Keratinocyte (primary cell): ENCODE measurements around the gene HDAC7. TPM values are rescaled to one million over a fixed set of nuclear protein-coding genes. Genes with fewer than 3 reads are reported as not detected.

Experiments
- DNase-seq: peaks from one replicate; pipeline ENCODE4 v3.0.0-alpha.2; 2011; ENCODE audit warnings: low read depth, missing footprints, low spot score
- FAIRE-seq: peaks from 2 replicates; lab custom pipeline; 2011; peaks lifted over from hg19 to GRCh38; lab: Jason Lieb, UNC
- H2AFZ ChIP-seq: 2 replicates; pipeline ENCODE4 v1.6.0; 2012; ENCODE audit warnings: low read length, control low read depth, inconsistent platforms; ENCODE audit not compliant: control insufficient read depth
- H3K27ac ChIP-seq: 2 replicates; pipeline ENCODE4 v1.5.1; 2011; ENCODE audit warnings: low read length; ENCODE audit not compliant: control insufficient read depth, insufficient read depth
- H3K27me3 ChIP-seq: 3 replicates; pipeline ENCODE4 v1.6.0; 2011; ENCODE audit warnings: low read length; ENCODE audit not compliant: control insufficient read depth, insufficient read depth; ENCODE audit errors: extremely low read depth
- H3K36me3 ChIP-seq, 2 experiments: 2 replicates in 1 of 2; 3 replicates in 1 of 2; pipeline ENCODE4 v1.5.1; 2011; ENCODE audit warnings: low read length in 2 of 2, mild to moderate bottlenecking in 1 of 2; ENCODE audit not compliant: control insufficient read depth in 2 of 2, insufficient read depth in 2 of 2; ENCODE audit errors: extremely low read depth in 1 of 2
- H3K4me1 ChIP-seq: 3 replicates; pipeline ENCODE4 v1.5.1; 2011; ENCODE audit warnings: low read length; ENCODE audit not compliant: control insufficient read depth, insufficient read depth; ENCODE audit errors: extremely low read depth
- H3K4me2 ChIP-seq: 3 replicates; pipeline ENCODE4 v1.6.0; 2011; ENCODE audit warnings: low read depth, low read length; ENCODE audit not compliant: control insufficient read depth, insufficient read depth; ENCODE audit errors: extremely low read depth
- H3K4me3 ChIP-seq, 3 experiments: fragments of 200-600 bp in 1 of 3; sonication (generic) in 1 of 3; 2 replicates in 2 of 3; 3 replicates in 1 of 3; pipeline ENCODE4 v1.5.1; 2011 to 2016; ENCODE audit warnings: low read length in 3 of 3, mild to moderate bottlenecking in 3 of 3, control low read depth in 2 of 3, inconsistent platforms in 1 of 3, low read depth in 1 of 3, mixed read lengths in 1 of 3, mixed run types in 1 of 3, moderate library complexity in 1 of 3; ENCODE audit not compliant: control insufficient read depth in 2 of 3, insufficient read depth in 2 of 3; ENCODE audit errors: extremely low read depth in 1 of 3
- H3K79me2 ChIP-seq: 2 replicates; pipeline ENCODE4 v1.6.0; 2012; ENCODE audit warnings: low read length; ENCODE audit not compliant: control insufficient read depth, insufficient read depth
- H3K9ac ChIP-seq: 3 replicates; pipeline ENCODE4 v1.6.0; 2011; ENCODE audit warnings: low read length; ENCODE audit not compliant: control insufficient read depth, insufficient read depth; ENCODE audit errors: extremely low read depth
- H3K9me1 ChIP-seq: 3 replicates; pipeline ENCODE4 v1.6.0; 2011; ENCODE audit warnings: low read length; ENCODE audit not compliant: control insufficient read depth, insufficient read depth; ENCODE audit errors: extremely low read depth
- H3K9me3 ChIP-seq: 2 replicates; pipeline ENCODE4 v1.5.1; 2012; ENCODE audit warnings: low read depth, low read length; ENCODE audit not compliant: control insufficient read depth
- H4K20me1 ChIP-seq: 3 replicates; pipeline ENCODE4 v1.6.0; 2011; ENCODE audit warnings: low read length; ENCODE audit not compliant: control insufficient read depth, insufficient read depth; ENCODE audit errors: extremely low read depth
- CTCF ChIP-seq, 3 experiments: IDR thresholded peaks in 1 of 3; conservative IDR thresholded peaks in 1 of 3; optimal IDR thresholded peaks in 1 of 3; 2 replicates in 2 of 3; 3 replicates in 1 of 3; pipeline versions ENCODE3 to v1.5.1; 2011; ENCODE audit warnings: low read length in 3 of 3, mild to moderate bottlenecking in 3 of 3, moderate library complexity in 2 of 3, control low read depth in 1 of 3, inconsistent platforms in 1 of 3; ENCODE audit not compliant: insufficient read depth in 2 of 3; ENCODE audit errors: extremely low read depth in 1 of 3
- EZH2 ChIP-seq: IDR thresholded peaks from one replicate; pipeline ENCODE4 v1.6.1; 2012; ENCODE audit warnings: inconsistent platforms, mild to moderate bottlenecking, low read length, moderate library complexity
- dilution Hi-C: fragments of 300-500 bp; cut with MboI; formaldehyde crosslinking; loops from one replicate; pipeline ENCODE4 v1.7.0; 2020; ENCODE audit warnings: low sequenced_read_pairs; ENCODE audit not compliant: extremely low pct_ligation_motif_present
- polyA plus RNA-seq, 5 experiments: library from polyadenylated mRNA; depleted of rRNA in 3 of 5; stranded (reverse) in 3 of 5; stranded (forward) in 1 of 5; unstranded in 1 of 5; fragments of >200 nt; gene quantifications; 1 replicate in 1 of 5; 2 replicates in 3 of 5; 3 replicates in 1 of 5; pipeline versions ENCODE4 v1.2.1 to v1.2.3, GENCODE V29; 2011 to 2012; ENCODE audit warnings: missing spikeins in 2 of 5, low read depth in 1 of 5, low replicate concordance in 1 of 5

The HDAC7 gene
- polyA plus RNA-seq, 1 donor (not counting 4 experiments of a cell fraction or from before 2014, with no cell fraction given) = 17.0 TPM

GRCh38 chr12:47743311-47743860 is 76.3 kb downstream of the HDAC7 start:
- Histone ChIP-seq H3K27ac (no peak overlapping the region), H3K27me3 (no peaks in the 10 kb centered on the region), H3K4me2 (no peak overlapping the region), H3K4me1 (peaks cover 17% of the 10 kb centered on the region), H3K9ac (no peak overlapping the region), H2AFZ (no peak overlapping the region), H3K9me1 (no peaks in the 10 kb centered on the region), H3K9me3 (no peaks in the 10 kb centered on the region), H4K20me1 (no peaks in the 10 kb centered on the region), H3K79me2 (no peaks in the 10 kb centered on the region), H3K36me3 (peaks cover 3 to 13% of the 10 kb centered on the region in 2 experiments), H3K4me3 (no peak overlapping the region)
- FAIRE-seq (no peak), DNase-seq (no peak)
- dilution Hi-C loops = no loop called here
- TF ChIP-seq EZH2 (no peak), CTCF (optimal IDR thresholded peaks at IDR 0.05 in 1 of 3, IDR thresholded peaks at IDR 0.05 in 1 of 3, conservative IDR thresholded peaks at IDR 0.05 in 1 of 3; ENCODE audit: extremely low read depth in 1 of 3, insufficient read depth in 2 of 3, low read length in 3 of 3) (no peak)

- H3K9me3 ChIP-seq = no peaks in the 10 kb centered on the region
- dilution Hi-C loops = no loop called here
- H3K36me3 ChIP-seq = peaks cover 3 to 6% of the 10 kb centered on the region in 2 experiments
- no peak overlapping the region for H2AFZ ChIP-seq
- peak; percentile 92 for FAIRE-seq
- no peak for DNase-seq
- H3K9me1 ChIP-seq = no peaks in the 10 kb centered on the region
- no peak overlapping the region for H3K27ac ChIP-seq
- H4K20me1 ChIP-seq = no peaks in the 10 kb centered on the region
- no peak for TF ChIP-seq EZH2
- TF ChIP-seq CTCF (optimal IDR thresholded peaks at IDR 0.05 in 1 of 3, IDR thresholded peaks at IDR 0.05 in 1 of 3, conservative IDR thresholded peaks at IDR 0.05 in 1 of 3; ENCODE audit: extremely low read depth in 1 of 3, insufficient read depth in 2 of 3, low read length in 3 of 3) = peak in 2 of 3 experiments; percentile 96 to 100
- H3K9ac ChIP-seq = no peak overlapping the region
- no peak overlapping the region for H3K4me2 ChIP-seq
- peaks cover 13% of the 10 kb centered on the region for H3K4me1 ChIP-seq
- no peaks in the 10 kb centered on the region for H3K79me2 ChIP-seq
- no peak overlapping the region for H3K4me3 ChIP-seq
- H3K27me3 ChIP-seq = no peaks in the 10 kb centered on the region
Observed at GRCh38 chr12:47742253-47742825, 77.4 kb downstream of the HDAC7 start.
